ENCODE data around the gene FKBP5. TPM values are rescaled to one million over a fixed set of nuclear protein-coding genes. Genes with fewer than 3 reads are reported as not detected.

FKBP5 gene
- total RNA-seq, 1 donor, result 26.4 TPM

DNA sequence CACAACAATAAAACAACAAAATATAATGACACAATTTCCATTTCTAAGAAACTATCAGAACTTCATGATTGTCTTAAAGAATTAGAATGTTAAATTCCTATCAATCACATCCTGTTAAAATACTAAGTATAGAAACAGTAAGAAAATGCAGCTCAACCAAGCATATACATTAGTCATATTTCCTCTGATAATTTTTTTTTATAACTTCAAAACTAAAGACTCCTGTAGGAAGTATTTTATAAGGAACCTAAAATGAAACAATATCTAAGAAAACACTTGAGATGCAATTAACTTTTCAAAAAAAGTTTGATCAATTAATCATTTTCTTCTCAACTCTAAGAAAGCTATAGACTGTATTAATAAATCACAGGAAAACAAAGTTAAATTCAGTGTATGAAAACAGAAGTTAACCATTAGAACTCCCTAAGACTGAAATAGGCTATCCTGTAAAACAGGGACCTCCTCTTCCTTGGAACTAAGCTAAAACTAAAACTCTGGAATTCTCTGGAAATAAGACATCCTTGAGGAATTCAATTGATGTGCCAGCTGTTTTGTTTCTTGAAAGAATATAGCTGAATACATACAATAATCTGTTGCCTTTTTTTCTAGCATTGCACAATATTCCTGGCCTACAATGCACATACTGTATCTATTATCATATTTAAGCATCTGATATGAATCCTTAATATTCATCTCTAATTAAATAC lies 19.8 kb downstream of the FKBP5 start:
- DNase-seq (ENCODE audit: low read depth in 2 of 3, low spot score in 2 of 3), result no peak

DNA sequence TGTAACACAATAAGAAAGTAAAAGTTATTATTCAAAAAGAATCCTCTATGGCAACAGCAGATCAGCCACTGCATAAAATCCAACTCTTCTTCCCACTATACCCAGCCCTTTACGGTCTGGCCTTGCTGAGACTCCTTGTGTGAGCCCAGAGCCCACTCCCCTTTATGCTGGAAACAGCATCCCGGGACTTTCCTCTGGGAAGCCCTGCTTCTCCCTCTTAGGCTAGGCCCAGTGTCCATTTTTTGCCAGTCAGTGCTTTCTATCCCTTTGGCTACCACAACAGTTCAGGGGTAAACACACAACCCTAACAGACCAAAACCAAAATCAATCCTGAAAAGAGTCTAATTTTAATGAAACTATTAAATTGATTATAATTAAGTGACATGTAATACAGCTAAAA lies 20.6 kb downstream of the FKBP5 start:
- DNase-seq (ENCODE audit: low read depth in 2 of 3, low spot score in 2 of 3), result no peak

DNA sequence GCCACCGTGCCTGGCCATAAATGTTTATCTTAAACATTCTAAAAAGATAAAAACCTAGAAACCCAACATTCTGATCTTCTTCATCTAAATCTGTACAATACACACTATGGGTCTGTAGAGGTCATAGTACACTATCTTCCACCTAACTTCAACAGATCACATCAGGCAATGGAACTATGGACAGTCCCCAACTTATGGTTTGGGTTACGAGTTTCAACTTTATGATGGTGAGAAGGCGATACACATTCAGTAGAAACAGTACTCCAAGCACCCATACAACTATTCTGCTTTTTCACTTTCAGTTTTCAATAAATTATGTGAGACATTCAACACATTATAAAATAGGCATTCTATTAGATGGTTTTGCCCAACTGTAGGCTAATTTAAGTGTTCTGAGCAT lies 23.1 kb downstream of the FKBP5 start:
- no peak for DNase-seq (ENCODE audit: low read depth in 2 of 3, low spot score in 2 of 3)

DNA sequence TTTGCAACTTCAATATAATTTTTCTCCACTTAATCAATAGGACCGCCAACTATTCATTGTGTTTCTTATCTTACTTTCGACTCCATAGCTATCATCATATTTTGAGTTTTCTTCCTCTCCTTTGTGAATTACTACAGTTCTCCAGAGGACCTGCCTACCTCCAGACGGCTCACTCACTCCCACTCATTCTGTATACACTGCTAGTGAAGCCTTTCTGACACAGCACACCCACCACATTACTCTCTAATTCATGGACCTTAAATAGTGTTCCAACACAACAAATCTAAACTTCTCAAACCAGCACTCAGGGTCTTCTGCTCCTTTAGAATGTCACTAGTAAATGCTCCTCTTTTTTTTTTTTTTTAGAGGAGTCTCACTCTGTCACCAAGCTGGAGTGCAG lies 23.8 kb downstream of the FKBP5 start:
- DNase-seq (ENCODE audit: low read depth in 2 of 3, low spot score in 2 of 3), result no peak

DNA sequence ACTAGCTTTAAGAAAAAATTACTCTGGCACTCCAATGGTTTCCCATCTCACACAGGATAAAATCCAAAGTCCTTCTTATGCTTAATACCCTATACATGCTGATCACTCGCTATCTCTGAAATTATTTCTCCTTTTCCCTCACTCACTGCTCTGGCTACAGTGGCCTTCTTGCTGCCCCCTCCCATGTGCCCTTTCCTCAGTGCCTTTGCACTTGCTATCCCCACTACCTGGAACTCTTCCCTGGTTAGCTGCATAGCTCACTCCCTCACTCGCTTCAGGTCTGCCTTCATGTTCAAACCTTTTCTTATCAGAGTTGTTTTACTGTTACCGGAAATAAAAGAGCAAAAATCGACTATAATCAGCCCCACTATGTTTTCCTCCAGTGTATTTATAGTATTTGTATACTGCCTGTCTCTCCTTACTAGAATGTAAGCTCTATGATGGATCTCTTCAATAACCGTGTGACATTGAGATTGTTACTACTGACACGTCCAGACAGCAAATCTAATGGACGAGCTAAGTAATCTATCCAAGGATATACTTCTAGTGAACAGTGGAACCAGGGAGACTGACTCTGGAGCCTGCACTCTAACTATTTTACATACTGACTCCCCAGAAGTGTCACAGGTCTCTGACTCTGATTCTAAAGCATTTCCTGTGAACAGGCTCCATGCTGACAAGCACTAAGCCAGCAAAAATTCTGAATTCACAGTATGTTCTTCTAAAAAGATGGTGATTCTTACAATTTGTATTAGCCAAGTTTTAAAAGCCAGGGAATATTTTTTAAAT lies 25.1 kb downstream of the FKBP5 start:
- no peak for DNase-seq (ENCODE audit: low read depth in 2 of 3, low spot score in 2 of 3)

DNA sequence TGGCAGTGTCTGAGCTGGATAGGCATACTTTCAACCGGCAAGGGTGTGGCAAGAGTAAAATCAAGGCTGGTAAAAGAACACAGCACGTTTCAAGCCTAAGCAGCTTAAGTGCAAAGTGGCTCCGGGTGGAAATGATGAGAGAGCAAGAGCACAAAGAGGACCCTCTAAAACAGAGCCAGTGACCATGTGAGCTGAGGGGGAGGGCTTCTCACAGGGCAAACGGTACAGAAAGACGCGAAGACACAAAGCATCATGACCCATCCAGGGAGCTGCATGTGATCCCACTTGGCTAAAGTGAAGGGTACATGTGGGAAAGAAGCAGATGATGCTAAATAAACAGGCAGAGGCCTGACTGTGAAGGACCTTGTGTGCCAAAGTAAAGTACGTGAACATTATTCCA lies 25.7 kb downstream of the FKBP5 start:
- no peak for DNase-seq (ENCODE audit: low read depth in 2 of 3, low spot score in 2 of 3)

DNA sequence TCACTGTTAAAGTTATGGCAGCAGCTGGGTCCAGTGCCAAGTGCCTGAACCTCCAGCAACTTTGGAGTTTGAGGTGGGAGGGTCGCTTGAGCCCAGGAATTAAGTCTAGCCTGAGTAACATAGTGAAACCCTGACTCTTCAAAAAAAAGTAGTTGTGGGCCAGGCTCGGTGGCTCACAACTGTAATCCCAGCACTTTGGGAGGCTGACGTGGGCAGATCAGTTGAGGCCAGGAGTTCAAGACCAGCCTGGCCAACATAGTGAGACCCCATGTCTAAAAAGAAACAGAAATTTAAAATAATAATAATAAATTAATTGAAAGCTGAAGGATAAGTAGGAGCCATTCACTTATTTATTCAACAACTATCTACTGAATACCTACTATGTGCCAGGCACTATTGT lies 33.8 kb downstream of the FKBP5 start:
- DNase-seq (ENCODE audit: low read depth in 2 of 3, low spot score in 2 of 3), result no peak

DNA sequence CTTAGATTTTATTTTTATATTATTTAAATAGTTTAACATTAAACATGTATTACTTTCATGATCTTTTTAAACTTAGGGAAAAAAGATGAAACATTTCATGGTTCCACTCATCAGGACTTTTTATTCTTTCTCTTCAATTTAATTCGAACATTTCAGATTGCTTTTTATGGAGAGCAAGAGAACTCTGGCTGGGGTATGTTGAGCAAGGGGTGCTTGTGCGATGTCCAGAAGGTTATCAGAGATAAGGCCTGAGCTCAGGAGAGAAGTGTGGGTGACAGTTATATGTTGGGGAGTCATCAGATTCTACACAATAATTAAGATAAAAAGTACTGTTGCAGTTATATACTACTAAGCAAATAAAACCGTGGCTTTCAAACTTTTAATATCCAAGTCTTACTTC lies 37.5 kb downstream of the FKBP5 start:
- DNase-seq (ENCODE audit: low read depth in 2 of 3, low spot score in 2 of 3), result peak in 1 of 3 donors; percentile 23

DNA sequence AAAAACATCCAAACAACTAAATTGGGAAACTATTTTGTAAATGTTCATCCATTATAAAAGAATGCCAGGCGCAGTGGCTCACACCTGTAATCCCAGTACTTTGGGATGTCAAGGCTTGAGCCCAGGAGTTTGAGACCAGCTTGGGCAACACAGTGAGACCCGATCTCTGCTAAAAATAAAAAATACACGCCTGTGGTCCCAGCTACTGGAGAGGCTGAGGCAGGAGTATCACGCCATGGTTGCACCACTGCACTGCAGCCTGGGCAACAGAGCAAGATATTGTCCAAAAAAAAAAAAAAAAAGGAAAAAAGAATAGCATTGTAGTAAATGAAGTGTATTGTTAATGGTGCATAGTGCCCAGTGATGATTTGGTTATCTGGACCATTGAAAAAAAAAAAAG lies 38.7 kb downstream of the FKBP5 start:
- DNase-seq (ENCODE audit: low read depth in 2 of 3, low spot score in 2 of 3), result no peak

DNA sequence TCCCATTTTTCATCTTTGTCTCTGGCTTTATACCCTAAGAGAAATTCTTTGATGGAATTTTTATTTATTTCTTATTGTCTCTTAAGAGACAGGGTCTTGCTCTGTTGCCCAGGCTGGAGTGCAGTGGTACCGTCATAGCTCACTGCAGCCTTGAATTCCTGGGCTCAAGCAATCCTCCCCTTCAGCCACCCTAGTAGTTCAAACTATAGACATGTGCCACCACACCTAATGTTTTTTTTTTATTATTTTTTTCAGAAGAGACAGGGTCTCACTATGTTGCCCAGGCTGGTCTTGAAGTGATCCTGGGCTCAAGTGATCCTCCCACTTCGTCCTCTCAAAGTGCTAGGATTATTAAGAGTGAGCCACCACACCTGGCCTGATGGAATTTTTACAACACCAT lies 40.5 kb downstream of the FKBP5 start:
- DNase-seq (ENCODE audit: low read depth in 2 of 3, low spot score in 2 of 3), result no peak

DNA sequence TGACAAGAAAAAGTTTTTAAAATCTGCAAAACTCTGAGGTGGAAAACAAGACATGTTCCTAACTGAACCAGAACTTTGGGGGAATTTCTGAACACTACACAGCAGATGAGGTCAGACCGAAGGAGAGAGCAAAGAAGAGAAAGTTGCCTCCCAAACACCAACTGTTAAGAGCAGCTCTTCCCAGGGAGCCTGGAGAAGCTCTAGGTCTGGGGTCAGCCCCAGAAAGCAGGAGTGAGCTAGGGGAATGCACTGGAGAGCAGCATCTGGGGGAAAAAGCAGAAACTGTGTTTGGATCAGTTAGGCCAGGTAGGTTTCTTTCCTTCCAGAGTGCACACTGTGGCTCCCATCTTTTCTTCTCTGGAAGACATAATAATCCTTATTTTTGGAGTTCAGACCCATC lies 41.3 kb downstream of the FKBP5 start:
- no peak for DNase-seq (ENCODE audit: low read depth in 2 of 3, low spot score in 2 of 3)

DNA sequence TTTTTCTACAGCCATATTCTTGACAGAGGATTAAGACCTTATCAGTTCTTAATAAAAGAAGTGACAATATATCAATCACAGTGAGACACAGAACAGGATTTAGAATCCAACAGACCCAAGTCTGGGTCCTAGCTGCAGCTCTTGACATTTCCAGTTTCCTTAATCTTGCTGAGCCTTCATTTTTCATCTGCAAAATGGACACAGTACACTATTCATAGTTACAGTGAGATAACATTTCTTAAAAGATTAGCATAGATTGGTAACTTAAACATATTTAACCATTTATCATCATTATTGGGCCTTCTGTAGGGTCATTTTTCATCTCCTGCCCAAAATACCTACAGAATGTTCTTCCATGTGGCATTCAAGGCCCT lies 45.6 kb downstream of the FKBP5 start:
- DNase-seq (ENCODE audit: low read depth in 2 of 3, low spot score in 2 of 3), result no peak

DNA sequence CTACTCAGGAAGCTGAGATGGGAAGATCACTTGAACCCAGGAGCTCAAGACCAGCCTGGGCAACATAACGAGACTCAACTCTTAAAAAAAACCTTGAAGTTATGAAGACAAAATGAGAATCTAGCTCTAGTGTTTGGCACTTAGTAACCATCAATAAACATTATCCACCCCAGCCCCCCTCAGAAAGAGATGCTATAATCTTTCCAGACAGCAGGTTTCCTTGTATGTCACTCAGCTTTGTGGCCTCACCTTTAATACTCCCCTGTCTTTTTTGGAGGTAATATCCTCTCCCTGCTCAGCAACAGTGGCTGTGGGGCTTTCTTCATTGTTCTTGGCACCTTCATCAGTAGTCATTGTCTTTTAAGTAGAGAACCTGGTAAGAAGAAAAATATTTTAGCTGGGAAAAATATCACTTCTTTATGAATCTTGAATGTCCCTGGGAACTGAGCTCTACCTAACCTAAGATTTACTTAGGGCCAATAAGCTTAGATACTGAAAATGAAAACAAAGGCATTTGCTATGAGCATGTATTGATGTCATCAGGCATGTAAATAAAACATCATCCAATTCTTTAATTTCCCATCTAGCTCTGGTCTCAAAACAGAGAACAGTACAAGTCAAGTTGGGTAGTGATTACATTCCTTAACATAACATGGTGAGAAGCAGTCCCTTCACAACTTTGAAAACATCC lies 46.1 kb downstream of the FKBP5 start:
- DNase-seq (ENCODE audit: low read depth in 2 of 3, low spot score in 2 of 3), result no peak

DNA sequence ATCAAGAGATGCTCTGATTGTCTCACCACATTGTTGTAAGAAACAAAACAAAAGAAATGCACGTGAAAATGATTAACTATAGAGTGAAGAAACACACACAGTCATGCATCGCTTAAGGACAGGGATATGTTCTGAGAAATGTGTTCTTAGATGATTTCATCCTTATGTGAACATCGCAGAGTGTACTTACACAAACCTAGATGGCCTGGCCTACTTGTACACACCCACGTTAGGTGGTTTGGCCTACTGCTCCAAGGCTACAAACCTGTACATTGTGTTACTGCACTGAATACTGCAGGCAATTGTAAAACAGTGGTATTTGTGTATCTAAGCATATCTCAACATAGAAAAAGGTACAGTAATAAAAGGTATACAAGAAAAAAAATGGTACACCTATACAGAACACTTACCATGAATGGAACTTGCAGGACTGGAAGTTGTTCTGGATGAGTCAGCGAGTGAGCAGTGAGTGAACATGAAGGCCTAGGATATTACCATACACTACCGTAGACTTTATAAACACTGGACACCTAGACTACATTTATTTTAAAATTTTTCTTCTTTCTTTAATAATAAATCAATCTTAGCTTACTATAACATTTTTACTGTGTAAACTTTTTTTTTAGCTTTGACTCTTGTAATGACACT lies 48.6 kb downstream of the FKBP5 start:
- no peak for DNase-seq (ENCODE audit: low read depth in 2 of 3, low spot score in 2 of 3)

DNA sequence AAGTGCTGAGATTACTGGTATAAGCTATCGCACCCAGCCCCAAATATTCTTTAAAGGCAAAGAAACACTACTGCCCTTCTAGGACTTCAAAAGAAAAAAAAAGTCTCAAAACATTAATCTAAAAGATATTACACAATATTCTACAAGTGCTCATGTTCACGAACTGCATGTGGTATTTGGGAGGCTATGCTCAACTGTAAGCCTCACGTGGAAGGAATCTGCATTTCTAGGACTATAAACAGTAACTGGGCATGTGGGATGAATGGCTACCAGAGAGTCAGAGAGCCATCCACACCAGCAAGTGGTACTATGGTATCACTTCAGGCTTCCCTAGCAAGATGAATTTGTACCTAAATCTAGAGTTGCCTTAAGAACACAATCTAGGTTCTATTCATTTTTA lies 50.0 kb downstream of the FKBP5 start:
- no peak for DNase-seq (ENCODE audit: low read depth in 2 of 3, low spot score in 2 of 3)

DNA sequence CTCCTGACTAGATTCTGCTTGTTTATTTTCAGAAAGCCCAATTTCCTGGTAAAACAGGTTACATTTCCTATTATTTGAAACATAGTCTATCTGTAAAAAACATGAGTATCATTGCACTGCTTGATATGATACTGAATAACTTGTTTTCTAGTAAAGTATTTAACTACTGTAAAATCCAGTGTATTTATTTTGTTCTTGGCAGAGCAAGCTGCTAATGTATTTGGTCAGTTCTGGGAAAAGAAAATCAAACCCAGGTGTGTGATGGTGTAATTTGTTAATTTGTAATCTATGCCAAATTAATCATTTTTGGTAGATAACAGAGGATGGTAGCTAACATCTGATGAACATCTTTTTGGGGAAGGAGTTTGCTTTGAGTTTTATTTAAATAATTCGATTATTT lies 50.8 kb downstream of the FKBP5 start:
- no peak for DNase-seq (ENCODE audit: low read depth in 2 of 3, low spot score in 2 of 3)

DNA sequence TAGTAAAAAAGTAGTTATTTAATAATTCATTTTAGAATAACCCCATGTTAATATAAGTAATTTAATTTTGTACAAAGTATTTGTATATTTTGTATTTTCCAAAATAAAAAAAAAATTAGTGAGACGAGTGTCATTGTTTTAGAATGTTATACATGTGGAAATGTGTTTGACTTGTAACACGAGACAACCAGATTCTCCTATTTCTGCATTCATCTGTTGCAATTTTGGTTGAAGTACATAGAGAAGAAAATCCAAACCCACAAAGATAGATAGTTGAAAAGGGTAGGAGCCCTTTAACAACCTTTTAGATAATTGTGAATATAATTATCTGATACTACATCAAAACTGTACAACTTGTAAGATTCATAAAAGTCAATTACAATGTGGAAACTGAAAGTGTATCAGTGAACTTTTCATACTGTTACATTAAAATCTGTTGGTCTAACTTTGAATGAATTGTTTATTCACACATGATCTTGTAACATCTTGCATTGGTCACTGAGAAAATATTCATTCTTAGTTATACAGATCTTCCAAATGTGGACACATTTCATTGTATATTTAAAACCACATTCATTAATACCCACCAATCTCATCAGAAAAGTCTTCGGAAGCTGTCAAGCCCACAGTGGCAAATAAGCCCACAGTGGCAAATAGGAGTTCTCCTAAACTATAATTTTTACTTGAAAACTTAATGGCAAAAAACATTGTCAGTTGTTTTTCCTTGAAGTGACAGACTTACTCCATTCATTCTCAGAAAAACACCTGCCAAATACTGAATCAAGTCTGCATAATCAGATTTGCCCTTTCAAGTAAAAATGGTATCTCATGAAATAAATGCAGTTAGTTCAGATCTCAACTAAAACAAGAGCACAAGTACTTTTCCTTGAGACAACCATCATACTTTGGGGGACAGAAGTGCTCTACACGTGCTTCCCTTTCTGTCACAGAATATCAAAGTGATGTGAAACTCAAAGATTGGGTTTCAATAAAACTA lies 52.8 kb downstream of the FKBP5 start:
- no peak for DNase-seq (ENCODE audit: low read depth in 2 of 3, low spot score in 2 of 3)

DNA sequence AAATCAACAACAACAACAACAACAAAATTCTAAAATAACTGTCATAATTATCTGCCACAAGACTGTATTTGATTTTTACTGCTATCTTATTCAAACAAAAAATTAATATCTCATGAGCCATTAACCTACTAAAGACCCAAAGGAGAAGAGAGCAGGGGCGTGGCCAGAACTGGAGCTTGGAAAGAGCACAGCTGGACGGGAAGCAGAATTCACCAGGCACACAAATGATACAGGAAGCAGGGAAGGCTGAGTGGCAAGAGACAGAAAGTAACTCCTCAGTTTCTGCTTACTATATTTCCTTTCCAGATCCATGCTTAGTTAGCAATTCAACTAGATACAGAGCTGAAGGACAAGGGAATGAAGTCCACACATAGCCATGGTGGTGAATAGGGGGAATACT lies 54.4 kb downstream of the FKBP5 start:
- no peak for DNase-seq (ENCODE audit: low read depth in 2 of 3, low spot score in 2 of 3)

DNA sequence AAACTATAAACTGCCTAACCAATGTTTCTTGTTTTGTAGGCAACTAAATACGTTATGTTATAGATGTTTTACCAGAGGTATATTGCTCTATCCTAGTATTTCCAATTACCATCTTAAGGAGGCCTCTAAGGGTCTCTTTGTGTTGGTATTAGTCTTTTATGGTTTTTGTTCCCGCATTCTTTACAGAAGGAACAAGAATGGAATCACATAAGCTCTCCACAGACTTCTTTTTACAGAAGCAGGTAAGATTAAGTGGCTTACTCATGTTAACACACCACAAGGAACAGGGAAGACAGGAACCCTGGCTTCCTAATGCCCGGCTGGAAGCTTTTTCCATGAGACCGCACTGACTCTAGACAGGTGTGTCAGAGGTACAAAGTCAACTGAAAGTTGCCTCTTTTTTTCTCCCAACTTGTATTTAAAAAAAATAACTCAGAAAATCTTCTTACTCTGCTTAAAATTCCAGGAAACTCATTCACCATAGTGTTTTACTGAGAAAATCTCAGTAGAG lies 55.1 kb downstream of the FKBP5 start:
- DNase-seq (ENCODE audit: low read depth in 2 of 3, low spot score in 2 of 3), result no peak

DNA sequence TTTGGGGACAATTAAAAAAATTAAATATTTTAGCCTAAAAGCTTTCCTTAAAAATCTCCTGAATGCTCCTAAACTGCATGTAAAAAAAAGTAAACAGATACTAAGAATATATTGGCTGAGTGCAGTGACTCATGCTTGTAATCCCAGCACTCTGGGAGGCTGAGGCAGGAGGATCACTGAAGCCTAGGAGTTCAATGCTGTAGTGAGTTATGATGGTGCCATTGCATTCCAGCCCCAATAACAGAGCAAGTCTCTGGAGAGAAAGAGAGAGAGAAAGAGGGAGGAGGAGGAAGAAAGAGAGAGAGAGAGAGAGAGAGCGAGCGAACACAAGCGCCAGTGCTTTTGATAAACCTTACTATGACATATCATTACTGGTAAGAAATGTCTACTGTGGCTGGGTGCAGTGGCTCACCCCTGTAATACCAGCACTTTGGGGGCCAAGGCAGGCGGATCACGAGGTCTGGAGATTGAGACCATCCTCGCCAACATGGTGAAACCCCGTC lies 58.8 kb downstream of the FKBP5 start:
- no peak for DNase-seq (ENCODE audit: low read depth in 2 of 3, low spot score in 2 of 3)
